Measurements from ENCODE around the gene PSORS1C1.

The PSORS1C1 gene

DNA sequence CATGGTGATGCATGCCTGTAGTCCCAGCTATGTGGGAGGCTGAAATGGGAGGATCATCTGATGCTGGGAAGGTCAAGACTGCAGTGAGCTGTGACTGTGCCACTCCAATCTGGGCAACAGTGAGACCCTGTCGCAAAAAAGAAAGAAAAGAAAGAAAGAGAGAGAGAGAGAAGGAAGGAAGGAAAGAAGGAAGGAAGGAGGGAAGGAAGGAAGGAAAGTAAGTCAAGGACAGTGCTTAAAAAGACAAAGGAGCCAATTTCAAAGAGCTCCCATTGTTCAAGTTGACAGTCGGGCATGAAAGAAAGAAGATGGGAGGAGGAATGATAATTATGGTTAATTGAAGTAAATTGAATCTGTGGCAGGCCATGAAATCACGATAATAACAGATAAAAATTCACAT, 18.4 kb upstream of the PSORS1C1 start:
- DNase-seq (ENCODE audit: low spot score): no peak

DNA sequence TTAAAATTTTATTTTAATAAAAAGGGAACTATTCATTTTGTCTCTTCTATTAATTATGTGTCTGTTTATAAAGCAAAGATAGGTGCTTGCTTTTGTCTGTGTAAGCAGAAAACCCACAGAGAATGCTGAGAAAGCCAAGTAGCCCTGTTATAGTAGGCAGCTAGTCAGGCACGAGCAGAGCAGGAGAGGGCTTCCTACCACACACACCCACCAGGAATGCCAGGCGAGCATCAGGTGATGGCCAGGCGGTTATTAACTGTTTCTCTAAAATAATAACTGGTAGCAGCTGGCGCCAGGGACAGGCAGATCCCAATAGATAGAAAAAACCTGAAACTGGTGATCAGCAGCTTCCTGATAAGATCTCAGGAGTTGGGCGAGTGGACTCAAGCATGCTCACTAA, 17.9 kb upstream of the PSORS1C1 start:
- DNase-seq (ENCODE audit: low spot score): no peak

- no peak for DNase-seq (ENCODE audit: low spot score)
Observed at GRCh38 chr6:31098449-31098938, 16.1 kb upstream of the PSORS1C1 start.

- no peak for DNase-seq (ENCODE audit: low spot score)
Observed at GRCh38 chr6:31103136-31103535, 11.5 kb upstream of the PSORS1C1 start.

DNA sequence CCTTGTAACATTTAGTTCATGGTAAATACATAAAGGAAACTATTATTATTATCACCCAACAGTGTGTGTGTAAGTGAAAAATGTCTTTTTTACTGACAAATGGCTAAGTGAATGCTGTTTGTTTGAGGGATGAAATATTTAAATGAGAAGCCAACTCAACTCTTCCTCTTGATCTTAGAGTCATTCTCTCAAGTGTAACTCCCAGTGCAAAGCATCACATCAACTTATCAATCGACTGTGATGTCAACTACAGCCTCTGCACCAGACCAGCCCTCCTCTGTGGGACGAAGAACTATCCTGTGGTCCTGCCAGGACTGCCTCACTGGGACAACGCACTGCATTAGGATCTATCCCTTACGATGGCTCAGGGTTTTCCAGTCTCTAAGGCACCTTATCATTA, 7.5 kb upstream of the PSORS1C1 start:
- no peak for DNase-seq (ENCODE audit: low spot score)

- no peak for DNase-seq (ENCODE audit: low spot score)
Observed at GRCh38 chr6:31110825-31111582, 3.6 kb upstream of the PSORS1C1 start.

GRCh38 chr6:31111712-31112111, 2.9 kb upstream of the PSORS1C1 start:
- no peak for DNase-seq (ENCODE audit: low spot score)

GRCh38 chr6:31112478-31112877, 2.1 kb upstream of the PSORS1C1 start, which contains the start of gene C6orf15:
Gene C6orf15 (minus strand): TSS chr6:31112575. CDS start chr6:31112555, 20 bp downstream.
- DNase-seq (ENCODE audit: low spot score): no peak

- DNase-seq (ENCODE audit: low spot score): no peak
Observed at GRCh38 chr6:31113861-31114540, 599 bp upstream of the PSORS1C1 start.

- DNase-seq (ENCODE audit: low spot score): no peak
Observed at GRCh38 chr6:31114970-31115849, 610 bp downstream of the PSORS1C1 start.

DNA sequence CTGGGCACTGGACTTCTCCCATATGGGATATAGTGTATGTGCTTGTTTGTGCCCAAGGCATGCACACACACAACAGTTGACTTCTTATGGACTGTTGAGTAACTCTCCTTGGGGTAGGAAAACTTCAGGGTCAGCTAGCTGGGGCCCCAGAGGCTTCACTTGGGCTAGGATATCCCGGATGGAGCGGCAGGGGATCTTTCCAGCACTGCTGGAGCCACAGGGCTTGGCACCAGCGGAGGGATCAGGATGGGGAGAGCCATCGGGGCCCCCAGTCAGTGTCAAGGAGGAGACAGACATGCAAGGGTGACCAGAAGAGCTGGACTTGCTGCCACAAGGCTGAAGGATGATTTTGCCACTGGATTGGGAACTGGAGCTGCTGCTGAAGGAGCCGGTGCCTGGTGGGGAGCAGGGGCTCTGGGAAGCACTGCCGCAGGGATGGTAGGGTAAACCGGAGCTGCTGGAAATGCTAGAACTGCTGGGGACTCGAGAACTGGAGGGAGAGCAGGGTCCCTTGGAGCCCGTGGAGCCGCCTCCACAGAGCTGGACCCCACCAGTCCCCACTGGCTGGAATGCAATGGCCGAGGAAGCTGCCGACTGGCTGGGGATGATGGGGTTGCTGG, 1.5 kb downstream of the PSORS1C1 start:
- DNase-seq (ENCODE audit: low spot score): no peak

- no peak for DNase-seq (ENCODE audit: low spot score)
Observed at GRCh38 chr6:31116661-31117385, 2.2 kb downstream of the PSORS1C1 start.

DNA sequence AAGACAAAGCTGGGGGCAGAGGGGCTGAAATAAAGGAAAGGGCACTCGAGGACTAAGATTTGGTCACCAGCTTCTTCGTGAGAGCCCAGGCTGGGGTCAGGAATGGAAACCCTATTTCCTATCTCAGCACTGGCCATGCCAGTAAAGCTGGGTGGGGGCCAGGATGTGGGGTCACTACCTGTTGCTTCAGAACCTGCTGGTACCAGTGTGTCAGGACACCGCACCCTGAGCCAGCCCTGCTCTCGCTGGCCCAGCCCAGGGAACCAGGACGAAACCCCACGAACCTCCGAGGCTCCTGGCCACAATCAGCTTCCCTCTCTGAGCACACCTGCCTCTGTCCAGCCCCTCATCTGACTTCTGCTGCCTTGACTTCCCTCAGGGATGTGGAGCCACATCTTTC, 3.6 kb downstream of the PSORS1C1 start:
- DNase-seq (ENCODE audit: low spot score): no peak

DNA sequence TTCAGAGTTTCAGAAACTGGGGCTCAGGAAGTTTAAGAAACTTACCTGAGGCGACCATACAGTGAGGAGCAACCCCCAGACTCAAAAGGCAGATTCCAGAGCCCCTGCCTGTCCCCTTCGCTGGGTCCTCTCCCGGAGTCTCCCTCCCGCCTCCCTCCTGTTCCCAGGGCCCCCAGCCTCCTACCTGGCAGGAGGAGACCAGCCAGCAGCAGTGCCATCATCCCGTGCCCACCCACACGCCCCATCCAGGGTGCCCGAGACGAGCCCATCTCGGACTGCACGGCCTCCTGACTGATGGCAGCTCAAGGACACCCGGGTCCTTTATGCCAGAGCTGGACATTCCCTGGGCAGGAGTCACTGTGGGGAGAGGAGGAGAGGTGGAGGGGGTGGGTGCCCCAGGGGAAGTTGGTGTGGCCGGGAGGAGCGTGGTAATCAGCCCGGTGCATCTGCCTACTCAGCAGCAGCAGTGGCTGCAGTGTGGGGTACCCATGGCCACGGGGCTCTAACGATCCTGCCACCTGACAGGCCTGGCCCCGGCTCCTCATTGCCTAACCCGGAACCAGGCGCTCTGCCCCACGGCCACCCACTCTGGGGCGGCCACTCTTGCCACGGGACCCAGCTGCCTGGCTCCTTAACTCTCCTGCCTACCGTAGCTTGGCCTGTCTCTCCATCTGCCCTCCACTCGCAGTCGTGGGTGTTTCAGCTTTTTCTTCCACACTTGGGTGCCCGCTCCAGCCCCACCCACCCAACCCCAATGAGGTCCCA, 5.7 kb downstream of the PSORS1C1 start, which contains the start of gene CDSN:
TSS of gene CDSN (minus strand) at position 296 of the 765 bp plus-strand sequence. CDS start at position 269, 27 bp downstream.
- DNase-seq (ENCODE audit: low spot score): no peak

- no peak for DNase-seq (ENCODE audit: low spot score)
Observed at GRCh38 chr6:31121131-31121790, 6.7 kb downstream of the PSORS1C1 start.

DNA sequence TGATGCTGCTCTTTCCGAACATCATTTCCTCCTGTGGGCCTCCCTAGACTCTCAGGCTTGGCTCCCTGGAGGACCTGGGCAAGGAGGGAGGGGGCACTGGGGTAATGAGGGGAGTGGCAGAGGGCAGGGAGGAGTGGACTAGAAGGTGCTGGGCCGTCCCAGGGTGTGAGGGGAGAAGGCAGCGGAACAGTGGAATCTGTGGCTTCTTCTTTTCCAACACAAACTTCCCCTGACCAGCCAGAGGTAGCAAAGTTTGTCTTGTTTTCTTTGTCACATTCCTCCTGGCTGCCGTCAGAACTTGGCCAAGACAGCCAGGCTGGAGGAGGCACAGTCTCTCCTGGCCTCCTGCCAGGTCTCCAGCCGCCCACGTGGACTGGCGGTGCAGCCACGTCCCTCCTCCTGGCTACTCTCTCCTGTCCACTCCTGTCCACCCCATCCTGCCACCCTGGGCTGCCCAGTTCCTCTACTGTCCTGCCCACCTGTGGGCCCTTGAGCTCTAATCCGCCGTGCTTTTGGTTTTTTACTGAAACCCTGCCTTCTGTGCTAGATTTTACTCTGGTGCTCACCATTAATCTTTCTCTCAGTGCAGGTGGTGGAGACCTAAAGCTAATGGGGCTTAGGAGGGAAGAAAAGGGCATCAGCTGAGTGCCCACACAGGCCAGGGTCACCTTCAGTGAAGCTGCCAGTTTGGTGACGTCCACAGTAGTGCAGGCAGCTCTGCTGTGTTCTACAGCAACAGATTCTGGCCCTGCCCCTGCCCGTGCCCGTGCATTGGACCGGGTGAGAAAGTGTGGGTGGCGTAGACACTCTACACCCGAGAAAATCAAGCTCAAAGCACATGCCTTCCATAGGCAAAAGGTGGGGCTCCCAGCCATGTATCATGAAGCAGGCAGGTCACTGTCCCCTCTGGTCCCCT, 8.4 kb downstream of the PSORS1C1 start:
- no peak for DNase-seq (ENCODE audit: low spot score)

- DNase-seq (ENCODE audit: low spot score): no peak
Observed at GRCh38 chr6:31125162-31125561, 10.6 kb downstream of the PSORS1C1 start.

GRCh38 chr6:31125586-31126363, 11.2 kb downstream of the PSORS1C1 start:
- DNase-seq (ENCODE audit: low spot score): no peak
